OCI-LY3 (cell line): ENCODE data around the gene RANBP3.

ENCODE experiments used
- H2AFZ ChIP-seq: fragments of 200-600, 300-600 bp; shearing (Covaris generic); 2 replicates; pipeline ENCODE4 v1.6.0; 2014; ENCODE audit warnings: antibody characterized with exemption, low read depth, low read length
- H3K27ac ChIP-seq: fragments of 200-600, 300-600 bp; sonication (generic); 2 replicates; pipeline ENCODE4 v1.5.1; 2014; ENCODE audit warnings: mild to moderate bottlenecking, low read length, moderate library complexity, mixed read lengths
- H3K27me3 ChIP-seq: fragments of 200-600, 300-600 bp; sonication (generic); 2 replicates; pipeline ENCODE4 v1.6.1; 2014; ENCODE audit warnings: low read depth, low read length, mixed read lengths
- H3K36me3 ChIP-seq: fragments of 200-600, 300-600 bp; sonication (generic); replicated peaks from 2 replicates; pipeline ENCODE3; 2014; ENCODE audit warnings: low read depth, low read length, mixed read lengths
- H3K4me1 ChIP-seq: fragments of 300-600, 200-600 bp; sonication (generic); 2 replicates; pipeline ENCODE4 v1.6.1; 2014; ENCODE audit warnings: low read length, mixed read lengths
- H3K4me2 ChIP-seq: fragments of 200-600, 300-600 bp; sonication (generic); 2 replicates; pipeline ENCODE4 v1.6.1; 2014; ENCODE audit warnings: low read length, mixed read lengths
- H3K4me3 ChIP-seq: fragments of 300-600, 200-600 bp; sonication (generic); 2 replicates; pipeline ENCODE4 v1.5.1; 2014; ENCODE audit warnings: antibody characterized with exemption, mild to moderate bottlenecking, low read length, moderate library complexity
- H3K79me2 ChIP-seq: fragments of 300-600, 200-600 bp; shearing (Covaris generic); 2 replicates; pipeline ENCODE4 v1.6.1; 2014; ENCODE audit warnings: mild to moderate bottlenecking, low read length, mixed read lengths
- H3K9ac ChIP-seq: fragments of 300-600, 200-600 bp; shearing (Covaris generic); 2 replicates; pipeline ENCODE4 v1.6.0; 2014; ENCODE audit warnings: mild to moderate bottlenecking, low read length, moderate library complexity
- H3K9me3 ChIP-seq: fragments of 200-600, 300-600 bp; shearing (Covaris generic); 2 replicates; pipeline ENCODE4 v1.6.1; 2014; ENCODE audit warnings: low read length, mixed read lengths; ENCODE audit not compliant: insufficient read depth
- H4K20me1 ChIP-seq: fragments of 200-600, 300-600 bp; sonication (generic); 2 replicates; pipeline ENCODE4 v1.6.1; 2016; ENCODE audit warnings: low read length, mixed read lengths; ENCODE audit not compliant: insufficient read depth
- EZH2phosphoT487 ChIP-seq: fragments of 200-600 bp; shearing (Covaris generic); IDR thresholded peaks from 2 replicates; pipeline ENCODE4 v1.6.1; 2018; ENCODE audit warnings: antibody characterized with exemption, mixed run types, low read depth
- TF ChIP-seq, protein P1 (sequence below): fragments of 200-600, 300-600 bp; sonication (generic); IDR thresholded peaks from 2 replicates; pipeline ENCODE4 v1.5.1; 2014; ENCODE audit warnings: antibody characterized with exemption, low read length, low read depth

Gene RANBP3

DNA sequence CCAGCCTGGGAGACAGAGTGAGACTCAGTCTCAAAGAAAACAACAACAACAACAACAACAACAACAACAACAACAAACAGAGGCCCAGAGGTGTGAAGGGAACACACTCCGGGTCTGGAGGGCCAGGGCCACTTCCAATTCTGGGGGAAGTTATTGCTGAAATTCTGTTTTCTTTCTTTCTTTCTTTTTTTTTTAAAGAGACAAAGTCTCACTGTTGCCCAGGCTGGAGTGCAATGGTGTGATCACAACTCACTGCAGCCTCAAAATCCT is 67.4 kb downstream of the RANBP3 start:
- no peaks in the 10 kb centered on the region for H3K4me1 ChIP-seq
- no peak overlapping the region for H3K9ac ChIP-seq
- peaks cover 21% of the 10 kb centered on the region for H3K36me3 ChIP-seq
- no peaks in the 10 kb centered on the region for H4K20me1 ChIP-seq
- H3K79me2 ChIP-seq = no peaks in the 10 kb centered on the region
- H3K4me3 ChIP-seq = no peak overlapping the region
- no peak overlapping the region for H2AFZ ChIP-seq
- H3K27ac ChIP-seq = no peak overlapping the region
- no peaks in the 10 kb centered on the region for H3K27me3 ChIP-seq
- TF ChIP-seq, protein P1, sequence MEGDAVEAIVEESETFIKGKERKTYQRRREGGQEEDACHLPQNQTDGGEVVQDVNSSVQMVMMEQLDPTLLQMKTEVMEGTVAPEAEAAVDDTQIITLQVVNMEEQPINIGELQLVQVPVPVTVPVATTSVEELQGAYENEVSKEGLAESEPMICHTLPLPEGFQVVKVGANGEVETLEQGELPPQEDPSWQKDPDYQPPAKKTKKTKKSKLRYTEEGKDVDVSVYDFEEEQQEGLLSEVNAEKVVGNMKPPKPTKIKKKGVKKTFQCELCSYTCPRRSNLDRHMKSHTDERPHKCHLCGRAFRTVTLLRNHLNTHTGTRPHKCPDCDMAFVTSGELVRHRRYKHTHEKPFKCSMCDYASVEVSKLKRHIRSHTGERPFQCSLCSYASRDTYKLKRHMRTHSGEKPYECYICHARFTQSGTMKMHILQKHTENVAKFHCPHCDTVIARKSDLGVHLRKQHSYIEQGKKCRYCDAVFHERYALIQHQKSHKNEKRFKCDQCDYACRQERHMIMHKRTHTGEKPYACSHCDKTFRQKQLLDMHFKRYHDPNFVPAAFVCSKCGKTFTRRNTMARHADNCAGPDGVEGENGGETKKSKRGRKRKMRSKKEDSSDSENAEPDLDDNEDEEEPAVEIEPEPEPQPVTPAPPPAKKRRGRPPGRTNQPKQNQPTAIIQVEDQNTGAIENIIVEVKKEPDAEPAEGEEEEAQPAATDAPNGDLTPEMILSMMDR = no peak
- TF ChIP-seq EZH2phosphoT487 = no peak
- no peaks in the 10 kb centered on the region for H3K9me3 ChIP-seq
- no peak overlapping the region for H3K4me2 ChIP-seq

DNA sequence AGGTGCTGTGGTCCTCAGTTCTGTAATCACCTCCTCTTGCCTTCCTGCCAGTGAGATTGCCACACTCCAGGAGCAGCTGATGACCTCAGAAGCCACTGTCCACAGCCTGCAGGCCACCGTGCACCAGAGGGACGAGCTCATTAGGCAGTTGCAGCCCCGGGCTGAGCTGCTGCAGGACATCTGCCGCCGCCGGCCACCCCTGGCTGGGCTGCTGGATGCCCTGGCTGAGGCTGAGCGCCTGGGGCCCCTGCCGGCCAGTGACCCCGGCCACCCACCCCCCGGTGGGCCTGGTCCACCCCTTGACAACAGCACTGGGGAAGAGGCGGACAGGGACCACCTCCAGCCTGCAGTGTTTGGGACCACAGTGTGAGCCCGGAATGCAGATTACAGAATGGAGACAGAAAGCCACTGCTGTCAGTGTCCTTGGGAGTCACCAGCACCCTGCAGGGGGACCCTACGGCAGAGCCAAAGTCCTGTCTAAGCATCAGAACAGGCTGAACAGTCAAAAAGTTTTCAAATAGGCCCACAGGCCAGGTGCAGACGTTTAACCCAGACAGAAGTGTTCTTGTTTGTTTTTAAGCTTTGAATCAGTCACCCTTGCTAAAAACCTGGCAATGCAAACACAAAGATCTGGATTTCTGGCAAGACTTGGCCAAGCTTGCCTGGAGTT is 69.0 kb downstream of the RANBP3 start:
- Histone ChIP-seq H3K27me3 (no peaks in the 10 kb centered on the region), H3K4me1 (no peaks in the 10 kb centered on the region), H3K4me2 (no peak overlapping the region), H3K4me3 (no peak overlapping the region), H3K27ac (no peak overlapping the region), H4K20me1 (no peaks in the 10 kb centered on the region), H3K9me3 (no peaks in the 10 kb centered on the region), H3K9ac (no peak overlapping the region), H3K79me2 (no peaks in the 10 kb centered on the region), H3K36me3 (peaks cover 10% of the 10 kb centered on the region), H2AFZ (no peak overlapping the region)
- no peak for TF ChIP-seq EZH2phosphoT487
- TF ChIP-seq, protein P1 = no peak

DNA sequence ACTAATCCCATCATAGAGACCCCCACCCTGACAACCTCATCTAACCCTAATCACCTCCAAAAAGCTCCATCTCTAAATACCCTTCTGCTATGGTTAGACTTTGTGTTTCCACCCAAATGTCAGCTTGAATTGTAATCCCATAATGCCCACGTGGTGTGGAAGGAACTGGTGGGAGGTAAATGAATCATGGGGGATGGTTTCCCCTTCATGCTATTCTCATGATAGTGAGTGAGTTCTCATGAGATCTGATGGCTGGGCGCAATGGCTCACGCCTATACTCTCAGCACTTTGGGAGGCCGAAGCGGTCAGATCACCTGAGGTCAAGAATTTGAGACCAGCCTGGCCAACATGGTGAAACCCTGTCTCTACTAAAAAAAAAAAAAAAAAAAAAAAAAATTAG is 70.7 kb downstream of the RANBP3 start:
- H3K27ac ChIP-seq = no peak overlapping the region
- no peak overlapping the region for H3K9ac ChIP-seq
- H3K36me3 ChIP-seq = peaks cover 6% of the 10 kb centered on the region

DNA sequence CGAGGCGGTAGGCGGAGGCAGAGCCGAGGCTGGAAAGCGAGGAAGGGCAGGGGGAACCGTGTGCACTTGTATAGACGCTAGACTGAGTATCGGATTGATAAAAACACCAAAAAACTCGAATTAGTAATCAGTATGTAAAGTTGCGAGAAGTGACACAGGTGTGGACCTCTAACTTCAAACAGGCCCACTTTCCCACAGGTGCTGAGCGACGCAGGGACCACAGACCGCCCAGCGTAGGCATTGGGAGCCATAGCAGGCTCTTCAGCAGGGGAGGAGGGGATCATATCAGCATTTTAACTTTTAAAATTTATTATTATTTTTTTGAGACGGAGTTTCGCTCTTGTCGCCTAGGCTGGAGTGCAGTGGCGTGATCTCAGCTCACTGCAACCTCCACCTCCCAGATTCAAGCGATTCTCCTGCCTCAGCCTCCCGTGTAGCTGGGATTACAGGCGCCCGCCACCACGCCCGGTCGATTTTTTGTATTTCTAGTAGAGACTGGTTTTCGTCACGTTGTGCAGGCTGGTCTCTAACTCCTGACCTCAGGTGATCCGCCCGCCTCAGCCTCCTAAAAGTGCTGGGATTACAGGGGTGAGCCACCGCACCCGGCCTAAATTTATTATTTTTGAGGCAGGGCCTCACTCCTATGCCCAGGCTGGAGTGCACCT is 72.7 kb downstream of the RANBP3 start:
- TF ChIP-seq EZH2phosphoT487 = no peak
- TF ChIP-seq, protein P1 = no peak
- Histone ChIP-seq H3K27ac (no peak overlapping the region), H3K4me2 (peak overlapping the region; percentile 87), H3K9me3 (no peaks in the 10 kb centered on the region), H3K4me1 (peaks cover 6% of the 10 kb centered on the region), H3K79me2 (peaks cover 32% of the 10 kb centered on the region), H3K27me3 (no peaks in the 10 kb centered on the region), H4K20me1 (no peaks in the 10 kb centered on the region), H3K4me3 (peak overlapping the region; percentile 93), H2AFZ (peak overlapping the region; percentile 22; the same call in 1 of the 2 replicates), H3K9ac (peak overlapping the region; percentile 58), H3K36me3 (peaks cover 7% of the 10 kb centered on the region)

More for the DNA sequence above, 70.7 kb downstream of the RANBP3 start:
- no peak overlapping the region for H3K4me2 ChIP-seq
- no peak overlapping the region for H2AFZ ChIP-seq
- peaks cover 6% of the 10 kb centered on the region for H3K4me1 ChIP-seq
- peaks cover 14% of the 10 kb centered on the region for H3K79me2 ChIP-seq
- H3K27me3 ChIP-seq = no peaks in the 10 kb centered on the region
- H3K9me3 ChIP-seq = no peaks in the 10 kb centered on the region
- no peak overlapping the region for H3K4me3 ChIP-seq
- TF ChIP-seq, protein P1 = no peak
- TF ChIP-seq EZH2phosphoT487 = no peak
- H4K20me1 ChIP-seq = no peaks in the 10 kb centered on the region
